HepG2 (cell line): Measurements from ENCODE around the gene COL4A3. TPM values are rescaled to one million over a fixed set of nuclear protein-coding genes. Genes with fewer than 3 reads are reported as not detected.

Source experiments
- ATAC-seq: fragments of 200-7000 bp; cut with Tn5 transposase; 3 replicates; pipeline ENCODE4 v1.9.1; 2020; ENCODE audit warnings: mild to moderate bottlenecking, moderate library complexity
- BruUV-seq: library from RNA; stranded (reverse); fragments of 400-500 nt; replicated peaks from 2 replicates; lab custom pipeline; 2021; lab: Mats Ljungman, UMichigan
- CTCF ChIA-PET: fragments of 300-600 bp; formaldehyde crosslinking; extraction: SDS; loops from one replicate; lab custom pipeline; 2021; ENCODE audit warnings: low total read pairs, inconsistent platforms, low intra/inter-chr PET ratio; lab: Yijun Ruan, JAX
- POLR2A ChIA-PET: fragments of 350-600 bp; sonication (Branson Sonifier 250); formaldehyde crosslinking; loops from one replicate; lab custom pipeline; 2020; ENCODE audit warnings: antibody characterized with exemption, inconsistent platforms; lab: Yijun Ruan, JAX
- DNase-seq: peaks from one replicate; pipeline ENCODE4 v3.0.0-alpha.2; 2015; ENCODE audit warnings: low spot score
- FAIRE-seq: peaks from 3 replicates; lab custom pipeline; 2011; peaks lifted over from hg19 to GRCh38; lab: Jason Lieb, UNC
- H2AFZ ChIP-seq: one replicate; pipeline ENCODE4 v1.6.1; 2011; ENCODE audit warnings: low read length, inconsistent platforms
- H3K27ac ChIP-seq: fragments of 300-600 bp; 3 replicates; pipeline ENCODE4 v1.8.0; 2011; ENCODE audit warnings: mixed run types, mild to moderate bottlenecking, mixed read lengths, low read length, inconsistent platforms; ENCODE audit not compliant: insufficient read depth; ENCODE audit errors: extremely low read length
- H3K27me3 ChIP-seq, 2 experiments: fragments of 200-600 bp in 1 of 2; 2 replicates in 1 of 2; 3 replicates in 1 of 2; pipeline versions ENCODE4 v1.6.0 to v1.8.0; 2011; ENCODE audit warnings: low read length in 2 of 2, mild to moderate bottlenecking in 2 of 2, moderate library complexity in 2 of 2, inconsistent platforms in 1 of 2; ENCODE audit not compliant: insufficient read depth in 2 of 2, control insufficient read depth in 1 of 2
- H3K36me3 ChIP-seq, 2 experiments: fragments of 200-600 bp in 1 of 2; replicated peaks in 1 of 2; 2 replicates in 1 of 2; 3 replicates in 1 of 2; pipeline versions ENCODE4 v1.5.1 to v1.8.0; 2011; ENCODE audit warnings: low read length in 2 of 2, inconsistent platforms in 1 of 2; ENCODE audit not compliant: insufficient read depth in 2 of 2, control insufficient read depth in 1 of 2
- H3K4me1 ChIP-seq: 2 replicates; pipeline ENCODE4 v1.5.1; 2012; ENCODE audit warnings: low read length, inconsistent platforms; ENCODE audit not compliant: insufficient read depth
- H3K4me2 ChIP-seq: 2 replicates; pipeline ENCODE4 v1.6.0; 2011; ENCODE audit warnings: low read depth, low read length, inconsistent platforms
- H3K4me3 ChIP-seq, 3 experiments: fragments of 200-600 bp in 1 of 3; sonication (generic), shearing (Covaris generic) in 1 of 3; replicated peaks in 1 of 3; 2 replicates each; pipeline ENCODE4 v1.5.1; 2011 to 2016; ENCODE audit warnings: low read length in 3 of 3, inconsistent platforms in 2 of 3, low read depth in 2 of 3, mild to moderate bottlenecking in 2 of 3, control low read depth in 1 of 3, mixed read lengths in 1 of 3; ENCODE audit not compliant: insufficient read depth in 1 of 3
- H3K79me2 ChIP-seq: one replicate; pipeline ENCODE4 v1.6.1; 2011; ENCODE audit warnings: low read length, inconsistent platforms; ENCODE audit not compliant: insufficient read depth
- H3K9ac ChIP-seq: 2 replicates; pipeline ENCODE4 v1.6.0; 2011; ENCODE audit warnings: mild to moderate bottlenecking, low read depth, low read length, inconsistent platforms; ENCODE audit not compliant: insufficient read depth
- H3K9me3 ChIP-seq: 2 replicates; pipeline ENCODE4 v1.5.1; 2012; ENCODE audit warnings: mild to moderate bottlenecking, low read length
- H4K20me1 ChIP-seq: 2 replicates; pipeline ENCODE4 v1.6.0; 2011; ENCODE audit warnings: inconsistent platforms, mild to moderate bottlenecking, low read length, moderate library complexity; ENCODE audit not compliant: insufficient read depth
- AHR ChIP-seq: IDR thresholded peaks from 2 replicates; pipeline ENCODE4 v1.6.1; 2018; ENCODE audit warnings: missing genetic modification reagents, missing compliant biosample characterization
- FOSL2 ChIP-seq: sonication (generic); formaldehyde crosslinking; IDR thresholded peaks from 2 replicates; pipeline ENCODE4 v1.4.0; 2020; ENCODE audit warnings: missing genetic modification reagents
- PCBP2 ChIP-seq: fragments of 200-400 bp; formaldehyde crosslinking; optimal IDR thresholded peaks from 2 replicates; pipeline ENCODE3; 2018; ENCODE audit warnings: low read length, low read depth; ENCODE audit not compliant: poor library complexity, severe bottlenecking
- STAG1 ChIP-seq: sonication (generic); formaldehyde crosslinking; IDR thresholded peaks from 2 replicates; pipeline ENCODE4 v1.4.0; 2020; ENCODE audit warnings: missing genetic modification reagents
- TRIM24 ChIP-seq: sonication (generic); formaldehyde crosslinking; IDR thresholded peaks from 2 replicates; pipeline ENCODE4 v1.8.0; 2022; ENCODE audit warnings: mild to moderate bottlenecking, missing genetic modification reagents
- ZMYM4 ChIP-seq: sonication (generic); formaldehyde crosslinking; IDR thresholded peaks from 2 replicates; pipeline ENCODE4 v1.8.1; 2023; ENCODE audit warnings: mild to moderate bottlenecking, missing genetic modification reagents
- ZNF343 ChIP-seq: sonication (generic); formaldehyde crosslinking; IDR thresholded peaks from 2 replicates; pipeline ENCODE4 v1.4.0; 2020; ENCODE audit warnings: mild to moderate bottlenecking, missing genetic modification reagents
- ZNF431 ChIP-seq: sonication (generic); formaldehyde crosslinking; IDR thresholded peaks from 2 replicates; pipeline ENCODE4 v1.9.0; 2022; ENCODE audit warnings: missing genetic modification reagents, low read depth, mild to moderate bottlenecking, borderline replicate concordance
- ZNF672 ChIP-seq: sonication (generic); formaldehyde crosslinking; IDR thresholded peaks from 2 replicates; pipeline ENCODE4 v1.8.1; 2022; ENCODE audit warnings: missing genetic modification reagents
- ZNF782 ChIP-seq: sonication (generic); formaldehyde crosslinking; IDR thresholded peaks from 2 replicates; pipeline ENCODE4 v1.4.0; 2020; ENCODE audit warnings: missing genetic modification reagents, mild to moderate bottlenecking, borderline replicate concordance
- WGBS: methylation state at CpG from one replicate; pipeline ENCODE4 v1.1.6; 2017; ENCODE audit warnings: low lambda C conversion rate; 5-methylcytosine and 5-hydroxymethylcytosine counted together
- in situ Hi-C: cut with HindIII; loops from 2 replicates; pipeline ENCODE4 v1.10.0; 2017; ENCODE audit warnings: low pct_unique_long_range_greater_than_20kb; ENCODE audit not compliant: extremely low pct_ligation_motif_present
- intact Hi-C: fragments of 100-400 bp; cut with micrococcal nuclease; formaldehyde crosslinking; loops from one replicate; pipeline ENCODE4 v1.10.0; 2022; ENCODE audit not compliant: unreplicated experiment
- polyA plus RNA-seq, 8 experiments: library from polyadenylated mRNA; depleted of rRNA in 3 of 8; stranded (reverse) in 7 of 8; unstranded in 1 of 8; fragments of >200 nt; fragmentation: Illumina TruSeq in 4 of 8; extraction: Trizol in 4 of 8; gene quantifications; 2 replicates each; pipeline versions ENCODE4 v1.2.1 to v1.2.3, GENCODE V29; 2011 to 2016; ENCODE audit warnings: low read depth in 4 of 8, missing spikeins in 1 of 8, mixed read lengths in 1 of 8; ENCODE audit not compliant: insufficient read depth in 1 of 8
- total RNA-seq, 5 experiments: library from RNA; depleted of rRNA; stranded (reverse); fragments of >200 nt; fragmentation: Illumina TruSeq; extraction: Trizol; gene quantifications; 2 replicates each; pipeline ENCODE4 v1.2.3, GENCODE V29; 2016; ENCODE audit warnings: low read depth in 1 of 5
- TF ChIP-seq, protein P1 (sequence below): sonication (generic); formaldehyde crosslinking; IDR thresholded peaks from 2 replicates; pipeline ENCODE4 v1.4.0; 2020; ENCODE audit warnings: mild to moderate bottlenecking, missing genetic modification reagents
- TF ChIP-seq, protein P2 (sequence below): sonication (generic); formaldehyde crosslinking; IDR thresholded peaks from 2 replicates; pipeline ENCODE4 v1.5.0; 2020; ENCODE audit warnings: mild to moderate bottlenecking, missing genetic modification reagents, moderate library complexity

COL4A3 gene
- total and polyA plus RNA-seq, 2 of the 13 experiments (the other 11 are each of a cell fraction or from before 2014, with no cell fraction given), result 0.02 TPM; not detected in 1

DNA sequence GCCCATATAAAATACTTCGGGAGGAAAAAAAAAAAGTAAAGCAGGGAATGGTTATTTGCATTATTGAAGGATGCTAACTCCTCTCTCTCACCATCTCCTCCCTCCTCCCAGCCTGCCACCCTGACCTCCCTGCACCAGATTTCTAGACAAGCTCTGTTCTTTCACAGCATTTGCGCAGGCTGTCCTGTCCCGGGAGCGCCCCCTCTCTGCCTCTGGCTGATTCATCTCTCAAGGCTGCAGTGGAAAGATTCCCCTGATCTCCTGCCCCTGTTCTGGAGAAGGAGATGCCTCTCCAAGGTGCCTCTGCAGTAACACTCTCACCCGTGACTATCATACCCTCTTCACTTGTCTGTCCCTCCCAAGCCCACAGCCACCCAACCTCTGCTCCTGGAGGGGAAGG is 38.9 kb upstream of the COL4A3 start:
- TF ChIP-seq TRIM24 (CRISPR knock-in tag), result no peak
- TF ChIP-seq STAG1 (CRISPR knock-in tag), result peak; percentile 34; the same call in 1 of the 2 replicates
- no peak for TF ChIP-seq ZNF782 (CRISPR knock-in tag)
- TF ChIP-seq ZNF431, result no peak
- TF ChIP-seq, protein P1, sequence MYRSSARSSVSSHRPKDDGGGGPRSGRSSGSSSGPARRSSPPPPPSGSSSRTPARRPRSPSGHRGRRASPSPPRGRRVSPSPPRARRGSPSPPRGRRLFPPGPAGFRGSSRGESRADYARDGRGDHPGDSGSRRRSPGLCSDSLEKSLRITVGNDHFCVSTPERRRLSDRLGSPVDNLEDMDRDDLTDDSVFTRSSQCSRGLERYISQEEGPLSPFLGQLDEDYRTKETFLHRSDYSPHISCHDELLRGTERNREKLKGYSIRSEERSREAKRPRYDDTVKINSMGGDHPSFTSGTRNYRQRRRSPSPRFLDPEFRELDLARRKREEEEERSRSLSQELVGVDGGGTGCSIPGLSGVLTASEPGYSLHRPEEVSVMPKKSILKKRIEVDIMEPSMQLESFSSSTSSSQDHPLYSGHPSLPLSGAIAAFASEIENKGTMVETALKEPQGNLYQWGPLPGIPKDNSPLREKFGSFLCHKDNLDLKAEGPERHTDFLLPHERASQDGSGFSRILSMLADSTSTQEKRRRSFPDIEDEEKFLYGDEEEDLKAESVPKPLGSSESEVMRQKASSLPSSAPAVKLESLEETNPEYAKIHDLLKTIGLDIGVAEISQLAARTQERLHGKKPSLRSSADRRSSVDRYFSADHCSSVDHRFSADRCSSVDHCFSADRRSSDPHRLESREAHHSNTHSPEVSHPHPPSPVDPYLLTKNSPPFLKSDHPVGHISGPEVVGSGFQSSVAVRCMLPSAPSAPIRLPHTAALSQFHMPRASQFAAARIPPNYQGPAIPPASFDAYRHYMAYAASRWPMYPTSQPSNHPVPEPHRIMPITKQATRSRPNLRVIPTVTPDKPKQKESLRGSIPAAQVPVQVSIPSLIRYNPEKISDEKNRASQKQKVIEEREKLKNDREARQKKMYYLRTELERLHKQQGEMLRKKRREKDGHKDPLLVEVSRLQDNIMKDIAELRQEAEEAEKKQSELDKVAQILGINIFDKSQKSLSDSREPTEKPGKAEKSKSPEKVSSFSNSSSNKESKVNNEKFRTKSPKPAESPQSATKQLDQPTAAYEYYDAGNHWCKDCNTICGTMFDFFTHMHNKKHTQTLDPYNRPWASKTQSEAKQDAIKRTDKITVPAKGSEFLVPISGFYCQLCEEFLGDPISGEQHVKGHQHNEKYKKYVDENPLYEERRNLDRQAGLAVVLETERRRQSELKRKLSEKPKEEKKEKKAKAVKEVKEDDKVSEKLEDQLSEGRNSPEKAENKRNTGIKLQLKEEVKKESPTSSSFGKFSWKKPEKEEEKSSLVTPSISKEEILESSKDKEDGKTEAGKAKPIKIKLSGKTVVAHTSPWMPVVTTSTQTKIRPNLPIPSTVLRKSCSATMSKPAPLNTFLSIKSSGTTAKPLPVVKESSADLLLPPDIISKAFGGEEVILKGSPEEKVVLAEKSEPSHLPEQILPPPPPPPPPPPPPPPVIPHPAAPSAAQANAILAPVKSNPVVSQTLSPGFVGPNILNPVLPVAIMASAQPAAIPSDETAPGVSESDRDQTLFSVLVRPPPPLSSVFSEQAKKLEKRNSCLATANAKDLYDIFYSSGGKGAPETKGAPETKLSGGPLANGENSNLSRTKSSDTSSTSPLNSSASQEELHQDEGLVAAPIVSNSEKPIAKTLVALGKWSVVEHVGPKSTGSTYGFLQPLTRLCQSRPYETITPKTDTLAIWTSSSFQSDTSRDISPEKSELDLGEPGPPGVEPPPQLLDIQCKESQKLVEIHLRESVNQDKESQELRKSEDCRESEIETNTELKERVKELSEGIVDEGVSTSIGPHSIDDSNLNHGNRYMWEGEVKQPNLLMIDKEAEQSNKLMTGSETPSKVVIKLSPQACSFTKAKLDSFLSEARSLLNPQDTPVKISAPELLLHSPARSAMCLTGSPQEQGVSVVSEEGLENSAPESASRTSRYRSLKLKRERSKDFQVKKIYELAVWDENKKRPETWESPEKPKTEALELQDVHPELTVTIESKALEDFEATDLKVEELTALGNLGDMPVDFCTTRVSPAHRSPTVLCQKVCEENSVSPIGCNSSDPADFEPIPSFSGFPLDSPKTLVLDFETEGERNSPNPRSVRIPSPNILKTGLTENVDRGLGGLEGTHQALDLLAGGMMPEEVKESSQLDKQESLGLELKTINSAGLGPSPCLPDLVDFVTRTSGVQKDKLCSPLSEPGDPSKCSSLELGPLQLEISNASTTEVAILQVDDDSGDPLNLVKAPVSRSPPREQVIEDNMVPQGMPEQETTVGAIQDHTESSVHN (CRISPR knock-in tag), result no peak
- no peak for TF ChIP-seq ZNF343 (CRISPR knock-in tag)
- no peak for TF ChIP-seq PCBP2
- peak; percentile 37; the same call in 1 of the 2 replicates for TF ChIP-seq FOSL2 (CRISPR knock-in tag)
- no peak for TF ChIP-seq AHR (CRISPR knock-in tag)
- TF ChIP-seq ZNF672, result no peak
- TF ChIP-seq, protein P2, sequence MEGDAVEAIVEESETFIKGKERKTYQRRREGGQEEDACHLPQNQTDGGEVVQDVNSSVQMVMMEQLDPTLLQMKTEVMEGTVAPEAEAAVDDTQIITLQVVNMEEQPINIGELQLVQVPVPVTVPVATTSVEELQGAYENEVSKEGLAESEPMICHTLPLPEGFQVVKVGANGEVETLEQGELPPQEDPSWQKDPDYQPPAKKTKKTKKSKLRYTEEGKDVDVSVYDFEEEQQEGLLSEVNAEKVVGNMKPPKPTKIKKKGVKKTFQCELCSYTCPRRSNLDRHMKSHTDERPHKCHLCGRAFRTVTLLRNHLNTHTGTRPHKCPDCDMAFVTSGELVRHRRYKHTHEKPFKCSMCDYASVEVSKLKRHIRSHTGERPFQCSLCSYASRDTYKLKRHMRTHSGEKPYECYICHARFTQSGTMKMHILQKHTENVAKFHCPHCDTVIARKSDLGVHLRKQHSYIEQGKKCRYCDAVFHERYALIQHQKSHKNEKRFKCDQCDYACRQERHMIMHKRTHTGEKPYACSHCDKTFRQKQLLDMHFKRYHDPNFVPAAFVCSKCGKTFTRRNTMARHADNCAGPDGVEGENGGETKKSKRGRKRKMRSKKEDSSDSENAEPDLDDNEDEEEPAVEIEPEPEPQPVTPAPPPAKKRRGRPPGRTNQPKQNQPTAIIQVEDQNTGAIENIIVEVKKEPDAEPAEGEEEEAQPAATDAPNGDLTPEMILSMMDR, result peak; percentile 63
- TF ChIP-seq ZMYM4 (CRISPR knock-in tag), result 0 out of 2 replicates have a peak, but pooled peaks have one; percentile 18
- ChIA-PET POLR2A (no interaction called here), CTCF (no interaction called here)
- Histone ChIP-seq H3K79me2 (no peaks in the 10 kb centered on the region), H3K4me1 (no peaks in the 10 kb centered on the region), H3K9me3 (no peaks in the 10 kb centered on the region), H4K20me1 (no peaks in the 10 kb centered on the region), H3K4me2 (no peak overlapping the region), H3K9ac (no peak overlapping the region), H2AFZ (no peak overlapping the region), H3K27ac (no peak overlapping the region), H3K4me3 (no peak overlapping the region), H3K36me3 (no peaks in the 10 kb centered on the region), H3K27me3 (peaks cover 0 to 11% of the 10 kb centered on the region in 2 experiments; a peak in 2 of 5 replicates)
- ATAC-seq (peak; percentile 85), DNase-seq (peak; percentile 25), FAIRE-seq (no peak)
- in situ Hi-C loops, result loop anchor here (5.0 kb wide), 1 partner anchor 117 kb away; no protein-coding TSS in a partner anchor
- no TSS peak for BruUV-seq
- WGBS, result 4% methylated on average over 5 of the region's 5 CpGs
- intact Hi-C loops, result loop anchor here (10.0 kb wide), 1 partner anchor 529 kb away; no protein-coding TSS in a partner anchor
